EH (cell line): Measurements from ENCODE around the gene TXK.
A peak's percentile ranks its signal among the peaks of the same experiment; 100 is the strongest.
"Not testable (repeated sequence)": the region's sequence is repeated elsewhere in the genome, so short reads cannot be mapped to it uniquely, and the experiment has no call there.

Experiments used
- DNase-seq: peaks from one replicate; pipeline ENCODE4 v3.0.0-alpha.2; 2015; ENCODE audit warnings: low read depth

TXK gene

GRCh38 chr4:48134081-48134480 lies at the start of gene TXK:
TXK (minus strand) TSS chr4:48134250; CDS start chr4:48134170, 80 bp downstream.
- no peak for DNase-seq

GRCh38 chr4:48180234-48180633 lies 46.2 kb upstream of the TXK start:
- DNase-seq: peak; percentile 19

- DNase-seq: no peak
Measured at GRCh38 chr4:48178931-48179330, 44.9 kb upstream of the TXK start.

- peak; percentile 16 for DNase-seq
Measured at GRCh38 chr4:48175806-48176205, 41.8 kb upstream of the TXK start.

- DNase-seq: no peak
Measured at GRCh38 chr4:48175328-48175727, 41.3 kb upstream of the TXK start.

- DNase-seq: peak; percentile 90
Measured at GRCh38 chr4:48173056-48173991, 39.3 kb upstream of the TXK start.

GRCh38 chr4:48172651-48173050 lies 38.6 kb upstream of the TXK start:
- DNase-seq: no peak

GRCh38 chr4:48169636-48170035 lies 35.6 kb upstream of the TXK start:
- DNase-seq: no peak

GRCh38 chr4:48167538-48168263 lies 33.7 kb upstream of the TXK start:
- DNase-seq: no peak

- DNase-seq: not testable (repeated sequence)
Measured at GRCh38 chr4:48164561-48164960, 30.5 kb upstream of the TXK start.

GRCh38 chr4:48163746-48164145 lies 29.7 kb upstream of the TXK start:
- DNase-seq: no peak

GRCh38 chr4:48162162-48162561 lies 28.1 kb upstream of the TXK start:
- DNase-seq: peak; percentile 23

GRCh38 chr4:48157271-48157670 lies 23.2 kb upstream of the TXK start:
- no peak for DNase-seq

GRCh38 chr4:48156423-48156822 lies 22.4 kb upstream of the TXK start:
- DNase-seq: no peak

GRCh38 chr4:48153791-48154550 lies 19.9 kb upstream of the TXK start:
- no peak for DNase-seq

- DNase-seq: no peak
Measured at GRCh38 chr4:48152259-48152658, 18.2 kb upstream of the TXK start.

GRCh38 chr4:48149827-48150370 lies 15.8 kb upstream of the TXK start:
- DNase-seq: peak; percentile 1

GRCh38 chr4:48147621-48148020 lies 13.6 kb upstream of the TXK start:
- no peak for DNase-seq

GRCh38 chr4:48141048-48141447 lies 7.0 kb upstream of the TXK start:
- DNase-seq: peak; percentile 60

GRCh38 chr4:48139691-48140090 lies 5.6 kb upstream of the TXK start:
- DNase-seq: peak; percentile 70

- no peak for DNase-seq
Measured at GRCh38 chr4:48138936-48139335, 4.9 kb upstream of the TXK start.

- DNase-seq: no peak
Measured at GRCh38 chr4:48138511-48138910, 4.5 kb upstream of the TXK start.
